Measurements from ENCODE around the gene ITGA3. TPM values are rescaled to one million over a fixed set of nuclear protein-coding genes. Genes with fewer than 3 reads are reported as not detected.

ITGA3 gene
- total RNA-seq, 6 donors from 2014 or later, result 193 to 469 (median 350) TPM

DNA sequence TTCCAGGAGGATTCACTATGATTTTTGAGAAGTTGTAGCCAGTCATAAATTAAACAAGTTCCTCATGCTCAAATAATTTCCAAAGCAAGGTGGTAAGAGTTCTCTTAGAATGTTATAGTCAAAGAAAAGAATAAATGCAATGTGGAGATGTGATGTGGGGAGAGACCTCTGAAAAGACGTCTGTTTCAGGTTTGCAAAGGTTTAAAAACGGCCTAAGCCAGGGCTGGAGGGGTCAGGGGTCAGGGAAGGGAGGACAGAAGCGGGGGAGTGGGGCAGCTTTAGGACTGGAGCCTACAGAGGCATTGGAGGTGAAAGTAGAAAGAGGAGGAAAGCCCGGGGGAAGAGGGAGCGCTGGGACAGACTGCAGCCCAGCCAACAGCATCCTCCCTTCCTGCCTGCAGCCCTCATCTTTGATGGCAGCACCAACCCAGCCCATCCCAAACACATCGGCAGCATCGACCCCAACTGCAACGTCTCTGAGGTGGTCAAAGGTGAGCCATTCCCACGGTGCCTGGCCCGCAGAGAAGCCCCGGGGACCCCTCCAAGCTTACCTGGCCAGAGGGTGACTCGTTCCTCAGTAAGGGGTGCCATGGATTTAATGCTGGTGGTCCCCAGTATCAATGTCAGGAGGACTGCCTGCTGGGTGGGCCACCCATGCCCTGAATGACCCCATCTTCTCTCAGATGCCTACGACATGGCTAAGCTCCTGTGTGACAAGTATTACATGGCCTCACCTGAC lies 50.7 kb downstream of the ITGA3 start:
- 78 to 84% methylated on average over 8 to 12 of the region's 13 CpGs for WGBS, 2 donors
- H3K36me3 ChIP-seq, result peaks cover 9 to 58% (median 31%) of the 10 kb centered on the region in 4 donors
- TF ChIP-seq POLR2AphosphoS5 (IDR thresholded peaks at IDR 0.05), result no peak
- no peak for TF ChIP-seq EP300 (IDR thresholded peaks at IDR 0.05)
- TF ChIP-seq, protein P1, sequence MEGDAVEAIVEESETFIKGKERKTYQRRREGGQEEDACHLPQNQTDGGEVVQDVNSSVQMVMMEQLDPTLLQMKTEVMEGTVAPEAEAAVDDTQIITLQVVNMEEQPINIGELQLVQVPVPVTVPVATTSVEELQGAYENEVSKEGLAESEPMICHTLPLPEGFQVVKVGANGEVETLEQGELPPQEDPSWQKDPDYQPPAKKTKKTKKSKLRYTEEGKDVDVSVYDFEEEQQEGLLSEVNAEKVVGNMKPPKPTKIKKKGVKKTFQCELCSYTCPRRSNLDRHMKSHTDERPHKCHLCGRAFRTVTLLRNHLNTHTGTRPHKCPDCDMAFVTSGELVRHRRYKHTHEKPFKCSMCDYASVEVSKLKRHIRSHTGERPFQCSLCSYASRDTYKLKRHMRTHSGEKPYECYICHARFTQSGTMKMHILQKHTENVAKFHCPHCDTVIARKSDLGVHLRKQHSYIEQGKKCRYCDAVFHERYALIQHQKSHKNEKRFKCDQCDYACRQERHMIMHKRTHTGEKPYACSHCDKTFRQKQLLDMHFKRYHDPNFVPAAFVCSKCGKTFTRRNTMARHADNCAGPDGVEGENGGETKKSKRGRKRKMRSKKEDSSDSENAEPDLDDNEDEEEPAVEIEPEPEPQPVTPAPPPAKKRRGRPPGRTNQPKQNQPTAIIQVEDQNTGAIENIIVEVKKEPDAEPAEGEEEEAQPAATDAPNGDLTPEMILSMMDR (IDR thresholded peaks at IDR 0.05), result no peak
- no peak for TF ChIP-seq POLR2A (IDR thresholded peaks at IDR 0.05)

DNA sequence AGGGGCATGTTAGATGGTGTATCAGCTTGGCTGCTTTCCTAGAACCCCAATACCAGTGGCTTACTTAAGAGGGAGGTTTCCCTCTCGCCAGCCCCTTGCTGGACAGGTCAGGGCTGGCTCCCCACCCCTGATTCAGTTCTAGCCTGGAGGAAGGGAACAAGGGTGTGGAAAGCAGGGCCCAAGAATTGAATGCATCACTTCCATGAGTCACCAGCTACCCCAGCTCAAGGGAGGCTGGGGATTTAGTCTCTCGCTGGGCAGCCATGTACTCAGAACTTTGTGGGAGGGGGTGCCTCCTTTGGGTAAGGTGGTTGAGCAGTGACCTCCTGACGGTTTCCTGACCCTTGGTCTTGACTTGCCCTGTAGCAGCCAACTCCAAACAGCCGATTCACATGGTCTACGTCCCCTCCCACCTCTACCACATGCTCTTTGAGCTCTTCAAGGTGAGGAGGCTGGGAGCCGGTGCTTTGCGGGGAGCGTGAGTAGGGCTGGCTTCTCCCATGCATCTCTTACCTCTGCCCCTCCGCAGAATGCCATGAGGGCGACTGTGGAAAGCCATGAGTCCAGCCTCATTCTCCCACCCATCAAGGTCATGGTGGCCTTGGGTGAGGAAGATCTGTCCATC lies 52.0 kb downstream of the ITGA3 start:
- TF ChIP-seq POLR2A (IDR thresholded peaks at IDR 0.05), result no peak
- TF ChIP-seq, protein P1 (IDR thresholded peaks at IDR 0.05), result no peak
- no peak for TF ChIP-seq EP300 (IDR thresholded peaks at IDR 0.05)
- no peak for TF ChIP-seq POLR2AphosphoS5 (IDR thresholded peaks at IDR 0.05)
- peaks cover 9 to 21% (median 17%) of the 10 kb centered on the region in 4 donors for H3K4me1 ChIP-seq
- whole genome bisulfite sequencing, 2 donors, result 86 to 91% methylated on average over 7 to 10 of the region's 10 CpGs
- peaks cover 9 to 58% (median 31%) of the 10 kb centered on the region in 4 donors for H3K36me3 ChIP-seq
- no peak for DNase-seq
- H3K27ac ChIP-seq, result no peak overlapping the region
- H3K4me3 ChIP-seq, result no peak overlapping the region
- no peaks in the 10 kb centered on the region for H3K27me3 ChIP-seq
- no peaks in the 10 kb centered on the region for H3K9me3 ChIP-seq
- no peak for ATAC-seq (ENCODE audit: low FRiP score in 2 of 2)

More for the DNA sequence above, 50.7 kb downstream of the ITGA3 start:
- DNase-seq, result no peak
- Histone ChIP-seq H3K9me3 (no peaks in the 10 kb centered on the region), H3K4me3 (no peak overlapping the region), H3K4me1 (peaks cover 5 to 21% (median 16%) of the 10 kb centered on the region in 4 donors), H3K27ac (no peak overlapping the region), H3K27me3 (no peaks in the 10 kb centered on the region)
- no peak for ATAC-seq (ENCODE audit: low FRiP score in 2 of 2)

DNA sequence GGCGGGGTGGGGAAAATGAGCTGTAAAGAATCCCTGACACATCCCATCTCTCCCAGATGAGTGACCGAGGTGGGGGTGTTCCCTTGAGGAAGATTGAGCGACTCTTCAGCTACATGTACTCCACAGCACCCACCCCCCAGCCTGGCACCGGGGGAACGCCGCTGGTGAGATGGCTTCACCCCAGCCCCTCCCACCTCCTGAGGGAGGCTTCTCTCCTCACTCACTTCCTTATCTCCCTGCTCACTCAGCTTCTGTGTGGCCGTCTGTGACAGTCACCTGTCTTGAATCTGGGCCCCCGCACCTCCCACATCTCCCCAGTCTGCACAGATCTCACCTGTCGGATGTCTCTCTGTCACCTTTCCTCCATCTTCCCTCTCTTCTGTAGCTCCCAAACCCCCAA lies 52.6 kb downstream of the ITGA3 start:
- Histone ChIP-seq H3K9me3 (no peaks in the 10 kb centered on the region), H3K4me1 (peaks cover 9 to 21% (median 16%) of the 10 kb centered on the region in 4 donors), H3K27me3 (no peaks in the 10 kb centered on the region), H3K27ac (no peak overlapping the region), H3K4me3 (no peak overlapping the region), H3K36me3 (peaks cover 9 to 58% (median 31%) of the 10 kb centered on the region in 4 donors)
- TF ChIP-seq, protein P1 (IDR thresholded peaks at IDR 0.05), result no peak
- TF ChIP-seq EP300 (IDR thresholded peaks at IDR 0.05), result no peak
- TF ChIP-seq POLR2AphosphoS5 (IDR thresholded peaks at IDR 0.05), result no peak
- no peak for TF ChIP-seq POLR2A (IDR thresholded peaks at IDR 0.05)
- WGBS, 2 donors, result 78 to 86% methylated on average over 8 to 9 of the region's 9 CpGs
- no peak for DNase-seq
- ATAC-seq (ENCODE audit: low FRiP score in 2 of 2), result no peak

DNA sequence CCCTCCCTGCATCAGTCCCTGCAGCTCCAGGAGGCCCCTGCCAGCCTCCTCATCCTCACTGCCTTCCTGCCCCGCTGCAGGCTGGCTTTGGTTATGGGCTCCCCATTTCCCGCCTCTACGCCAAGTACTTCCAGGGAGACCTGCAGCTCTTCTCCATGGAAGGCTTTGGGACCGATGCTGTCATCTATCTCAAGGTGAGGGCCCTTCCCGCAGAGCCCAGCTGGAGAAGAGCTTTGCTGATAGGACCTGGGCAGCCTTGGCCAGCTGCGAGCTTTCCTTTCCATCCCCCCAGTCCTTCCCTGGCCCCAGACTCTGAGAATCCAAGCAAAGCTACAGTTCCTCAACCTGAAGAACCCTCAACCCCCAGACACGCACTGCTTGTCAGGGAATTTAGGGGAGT lies 53.3 kb downstream of the ITGA3 start:
- H3K9me3 ChIP-seq, result no peaks in the 10 kb centered on the region
- no peaks in the 10 kb centered on the region for H3K27me3 ChIP-seq
- peaks cover 9 to 58% (median 31%) of the 10 kb centered on the region in 4 donors for H3K36me3 ChIP-seq
- no peak for TF ChIP-seq EP300 (IDR thresholded peaks at IDR 0.05)
- TF ChIP-seq, protein P1 (IDR thresholded peaks at IDR 0.05), result no peak
- TF ChIP-seq POLR2A (IDR thresholded peaks at IDR 0.05), result no peak
- no peak for TF ChIP-seq POLR2AphosphoS5 (IDR thresholded peaks at IDR 0.05)
- no peak overlapping the region for H3K27ac ChIP-seq
- WGBS, 2 donors, result 84 to 96% methylated on average over 7 of the region's 7 CpGs
- peaks cover 9 to 21% (median 16%) of the 10 kb centered on the region in 4 donors for H3K4me1 ChIP-seq
- H3K4me3 ChIP-seq, result no peak overlapping the region
- no peak for DNase-seq
- ATAC-seq (ENCODE audit: low FRiP score in 2 of 2), result no peak

Data from upper lobe of left lung (tissue), 6 donors.